Measurements from ENCODE around the gene RERG. TPM values are rescaled to one million over a fixed set of nuclear protein-coding genes. Genes with fewer than 3 reads are reported as not detected.

Gene RERG
- total RNA-seq, 4 donors from 2014 or later: 4.3 to 6.5 (median 5.8) TPM

DNA sequence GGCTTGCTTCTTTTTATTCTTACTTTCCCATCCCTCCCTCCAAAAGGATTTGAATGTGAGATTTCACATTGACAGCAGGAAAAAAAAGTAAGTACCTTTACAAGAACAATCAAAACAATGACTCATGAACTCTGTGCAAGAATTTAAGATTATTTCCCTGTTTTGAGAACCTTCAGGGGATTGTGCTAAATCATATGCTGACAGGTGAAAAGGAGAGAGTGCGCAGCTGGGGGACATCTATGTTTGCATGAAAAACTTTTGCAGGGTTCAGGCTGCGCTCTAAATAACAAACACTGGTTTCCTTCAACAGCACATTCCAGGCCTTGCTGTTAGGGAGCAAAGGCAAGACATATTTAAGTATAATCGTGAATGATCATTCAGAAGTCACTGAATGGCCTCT, 27.3 kb downstream of the RERG start:
- no peaks in the 10 kb centered on the region for H3K27me3 ChIP-seq
- TF ChIP-seq, protein P1, sequence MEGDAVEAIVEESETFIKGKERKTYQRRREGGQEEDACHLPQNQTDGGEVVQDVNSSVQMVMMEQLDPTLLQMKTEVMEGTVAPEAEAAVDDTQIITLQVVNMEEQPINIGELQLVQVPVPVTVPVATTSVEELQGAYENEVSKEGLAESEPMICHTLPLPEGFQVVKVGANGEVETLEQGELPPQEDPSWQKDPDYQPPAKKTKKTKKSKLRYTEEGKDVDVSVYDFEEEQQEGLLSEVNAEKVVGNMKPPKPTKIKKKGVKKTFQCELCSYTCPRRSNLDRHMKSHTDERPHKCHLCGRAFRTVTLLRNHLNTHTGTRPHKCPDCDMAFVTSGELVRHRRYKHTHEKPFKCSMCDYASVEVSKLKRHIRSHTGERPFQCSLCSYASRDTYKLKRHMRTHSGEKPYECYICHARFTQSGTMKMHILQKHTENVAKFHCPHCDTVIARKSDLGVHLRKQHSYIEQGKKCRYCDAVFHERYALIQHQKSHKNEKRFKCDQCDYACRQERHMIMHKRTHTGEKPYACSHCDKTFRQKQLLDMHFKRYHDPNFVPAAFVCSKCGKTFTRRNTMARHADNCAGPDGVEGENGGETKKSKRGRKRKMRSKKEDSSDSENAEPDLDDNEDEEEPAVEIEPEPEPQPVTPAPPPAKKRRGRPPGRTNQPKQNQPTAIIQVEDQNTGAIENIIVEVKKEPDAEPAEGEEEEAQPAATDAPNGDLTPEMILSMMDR (IDR thresholded peaks at IDR 0.05 in 4 of 5, conservative IDR thresholded peaks at IDR 0.05 in 1 of 5): no peak
- no peak for TF ChIP-seq POLR2A (IDR thresholded peaks at IDR 0.05)
- no peak overlapping the region for H3K4me3 ChIP-seq
- no peaks in the 10 kb centered on the region for H3K9me3 ChIP-seq
- intact Hi-C loops (cut with DNase I; ENCODE audit: low total_unique reads) (no loop called here), in situ Hi-C loops (cut with MboI; ENCODE audit: low sequenced_read_pairs in 4 of 4) (no loop called here)
- no peak for ATAC-seq
- no peaks in the 10 kb centered on the region for H3K36me3 ChIP-seq
- no peak for DNase-seq
- no peak overlapping the region for H3K27ac ChIP-seq
- no peaks in the 10 kb centered on the region for H3K4me1 ChIP-seq

DNA sequence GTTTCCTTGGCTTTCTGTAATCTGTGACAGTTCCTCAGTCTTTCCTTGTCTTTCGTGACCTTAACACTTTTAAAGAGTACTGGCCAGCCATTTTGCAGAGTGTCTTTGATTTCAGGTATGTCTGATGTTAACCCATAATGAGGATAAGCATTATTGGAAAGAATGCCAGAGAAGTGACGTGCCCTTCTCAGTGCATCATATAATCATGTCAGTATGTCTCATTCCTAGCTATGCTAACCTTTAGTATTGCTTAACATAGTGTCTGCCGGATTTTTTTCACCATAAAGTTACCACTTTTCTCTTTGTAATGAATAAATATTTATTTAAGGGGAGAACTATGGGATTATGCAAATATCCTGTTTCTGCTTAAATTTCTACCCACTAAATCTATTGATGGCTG, 28.5 kb downstream of the RERG start:
- Histone ChIP-seq H3K36me3 (no peaks in the 10 kb centered on the region), H3K27me3 (no peaks in the 10 kb centered on the region), H3K4me1 (no peaks in the 10 kb centered on the region), H3K4me3 (no peak overlapping the region), H3K27ac (no peak overlapping the region), H3K9me3 (no peaks in the 10 kb centered on the region)
- intact Hi-C loops (cut with DNase I; ENCODE audit: low total_unique reads): no loop called here
- TF ChIP-seq, protein P1 (IDR thresholded peaks at IDR 0.05 in 4 of 5, conservative IDR thresholded peaks at IDR 0.05 in 1 of 5): no peak
- no peak for TF ChIP-seq POLR2A (IDR thresholded peaks at IDR 0.05)
- DNase-seq (no peak), ATAC-seq (no peak)
- in situ Hi-C loops (cut with MboI; ENCODE audit: low sequenced_read_pairs in 4 of 4): no loop called here

DNA sequence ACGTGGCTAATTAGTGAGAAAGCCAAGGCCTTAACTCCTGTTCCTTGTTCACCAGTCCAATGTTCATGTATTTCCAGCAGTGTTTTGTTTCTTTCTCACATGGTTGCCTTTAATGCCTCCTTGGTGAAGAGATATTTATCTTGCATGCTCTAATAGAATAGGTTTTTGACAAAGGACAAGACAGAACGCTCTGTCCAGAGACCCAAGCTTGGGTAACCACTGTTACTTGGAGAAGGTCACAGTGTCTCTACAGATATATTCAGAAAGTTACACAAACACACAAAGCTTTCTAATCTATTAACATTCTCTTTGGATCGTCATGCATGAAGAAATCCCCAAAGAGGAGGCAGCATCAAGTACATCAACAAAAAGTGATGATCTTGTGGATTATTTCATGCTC, 33.1 kb downstream of the RERG start:
- in situ Hi-C loops (cut with MboI; ENCODE audit: low sequenced_read_pairs in 4 of 4): no loop called here
- peak in 1 of 2 donors; percentile 33 for ATAC-seq

DNA sequence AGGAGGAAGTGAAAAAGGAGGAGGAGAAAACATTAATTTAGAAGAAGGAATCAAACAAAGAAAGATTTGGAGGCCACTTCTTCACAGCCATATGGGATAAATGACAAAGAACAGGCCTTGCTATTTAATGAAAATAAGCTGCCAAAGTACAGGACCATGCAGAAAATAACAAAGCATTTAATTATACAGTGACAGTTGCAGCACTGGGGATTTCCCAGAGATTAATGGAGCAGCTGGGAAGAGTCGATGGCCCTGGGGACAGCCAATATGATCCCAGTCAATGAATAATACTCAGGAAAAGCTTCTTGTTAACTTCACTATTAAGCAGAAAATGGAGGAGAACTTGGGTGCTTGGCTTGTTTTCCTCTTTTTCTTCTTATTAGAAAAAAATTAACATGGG, 34.6 kb downstream of the RERG start:
- TF ChIP-seq, protein P1 (IDR thresholded peaks at IDR 0.05 in 4 of 5, conservative IDR thresholded peaks at IDR 0.05 in 1 of 5): no peak
- TF ChIP-seq POLR2A (IDR thresholded peaks at IDR 0.05): no peak
- intact Hi-C loops (cut with DNase I; ENCODE audit: low total_unique reads) (no loop called here), in situ Hi-C loops (cut with MboI; ENCODE audit: low sequenced_read_pairs in 4 of 4) (no loop called here)
- H3K4me1 ChIP-seq: peaks cover 0 to 7% of the 10 kb centered on the region in 2 donors
- ATAC-seq (no peak), DNase-seq (no peak)
- peak overlapping the region in 3 of 4 donors; percentile 16 to 29 (median 21) for H3K27ac ChIP-seq
- H3K36me3 ChIP-seq: no peaks in the 10 kb centered on the region
- H3K9me3 ChIP-seq: no peaks in the 10 kb centered on the region
- H3K27me3 ChIP-seq: no peaks in the 10 kb centered on the region
- H3K4me3 ChIP-seq: no peak overlapping the region

More for the DNA sequence above, 33.1 kb downstream of the RERG start:
- DNase-seq: no peak
- Histone ChIP-seq H3K4me3 (no peak overlapping the region), H3K27ac (peak overlapping the region in 2 of 4 donors; percentile 5 to 29), H3K36me3 (no peaks in the 10 kb centered on the region), H3K4me1 (peaks cover 0 to 7% of the 10 kb centered on the region in 2 donors), H3K27me3 (no peaks in the 10 kb centered on the region), H3K9me3 (no peaks in the 10 kb centered on the region)
- TF ChIP-seq, protein P1 (IDR thresholded peaks at IDR 0.05 in 4 of 5, conservative IDR thresholded peaks at IDR 0.05 in 1 of 5): no peak
- TF ChIP-seq POLR2A (IDR thresholded peaks at IDR 0.05): no peak
- intact Hi-C loops (cut with DNase I; ENCODE audit: low total_unique reads): no loop called here

DNA sequence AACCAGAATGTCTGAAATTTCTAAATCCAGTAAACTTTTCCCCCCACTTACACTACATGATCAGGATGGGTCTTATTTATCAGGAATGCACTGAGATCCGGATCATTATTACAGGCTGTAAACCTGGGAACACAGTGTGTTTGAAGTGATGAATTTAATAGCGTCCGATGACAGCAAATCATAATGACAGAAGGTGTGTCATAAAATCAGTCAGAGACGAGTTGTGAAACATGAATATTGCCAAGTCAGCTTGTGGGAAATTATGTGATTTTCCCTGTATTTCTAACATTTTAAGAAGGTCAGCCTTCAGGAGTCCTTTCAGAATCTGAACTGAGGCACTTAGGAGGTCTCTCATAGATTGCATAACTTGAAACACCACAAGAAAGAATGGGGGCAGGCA, 36.7 kb downstream of the RERG start:
- TF ChIP-seq, protein P1 (IDR thresholded peaks at IDR 0.05 in 4 of 5, conservative IDR thresholded peaks at IDR 0.05 in 1 of 5): no peak
- TF ChIP-seq POLR2A (IDR thresholded peaks at IDR 0.05): no peak
- no peaks in the 10 kb centered on the region for H3K36me3 ChIP-seq
- in situ Hi-C loops (cut with MboI; ENCODE audit: low sequenced_read_pairs in 4 of 4) (no loop called here), intact Hi-C loops (cut with DNase I; ENCODE audit: low total_unique reads) (no loop called here)
- ATAC-seq (no peak), DNase-seq (no peak)
- peaks cover 0 to 7% of the 10 kb centered on the region in 2 donors for H3K4me1 ChIP-seq
- H3K9me3 ChIP-seq: no peaks in the 10 kb centered on the region
- H3K27me3 ChIP-seq: no peaks in the 10 kb centered on the region
- H3K4me3 ChIP-seq: no peak overlapping the region
- H3K27ac ChIP-seq: no peak overlapping the region

Measured in gastrocnemius medialis (tissue), 4 donors.